Vagina (tissue), 2 donors: ENCODE results near the gene PRR14L. TPM values are rescaled to one million over a fixed set of nuclear protein-coding genes. Genes with fewer than 3 reads are reported as not detected.
A peak's percentile ranks its signal among the peaks of the same experiment; 100 is the strongest.
"Not testable (repeated sequence)": the region's sequence is repeated elsewhere in the genome, so short reads cannot be mapped to it uniquely, and the experiment has no call there.

ENCODE experiments used
- DNase-seq, 2 donors: peaks; one replicate each; pipeline ENCODE4 v3.0.0-alpha.2; 2017; ENCODE audit errors: extremely low spot score in 2 of 2
- H3K27ac ChIP-seq: fragments of 200-600 bp; sonication (generic); one replicate; pipeline ENCODE4 v1.5.1; 2019
- H3K27me3 ChIP-seq: fragments of 200-600 bp; sonication (generic); one replicate; pipeline ENCODE4 v1.5.1; 2019
- H3K36me3 ChIP-seq, 2 donors: fragments of 200-600 bp; sonication (generic); one replicate each; pipeline ENCODE4 v1.5.1; 2017 to 2019
- H3K4me1 ChIP-seq: fragments of 200-600 bp; sonication (generic); one replicate; pipeline ENCODE4 v1.5.1; 2019
- H3K4me3 ChIP-seq, 2 donors: fragments of 200-600 bp; sonication (generic); 1 replicate in 1 of 2; 2 replicates in 1 of 2; pipeline ENCODE4 v1.5.1; 2016 to 2019
- H3K9me3 ChIP-seq: fragments of 200-600 bp; sonication (generic); one replicate; pipeline ENCODE4 v1.5.1; 2019
- CTCF ChIP-seq, 3 experiments: fragments of 450-650 bp in 2 of 3; fragments of 200-600 bp in 1 of 3; sonication (generic) in 1 of 3; IDR thresholded peaks; one replicate each; pipeline ENCODE4 v1.5.1; 2017 to 2019; ENCODE audit warnings: antibody characterized with exemption in 3 of 3, mild to moderate bottlenecking in 2 of 3, moderate library complexity in 2 of 3
- POLR2A ChIP-seq, 2 donors: fragments of 450-650 bp; IDR thresholded peaks; one replicate each; pipeline ENCODE4 v1.6.1; 2017; ENCODE audit warnings: antibody characterized with exemption in 2 of 2, mild to moderate bottlenecking in 2 of 2, moderate library complexity in 2 of 2
- POLR2AphosphoS5 ChIP-seq, 2 donors: sonication (generic); formaldehyde crosslinking; IDR thresholded peaks; one replicate each; pipeline ENCODE4 v1.9.0; 2017; ENCODE audit warnings: antibody characterized with exemption in 2 of 2, mild to moderate bottlenecking in 2 of 2, low read depth in 1 of 2; ENCODE audit not compliant: insufficient read depth in 1 of 2
- intact Hi-C: fragments of 100-400 bp; cut with DNase I; formaldehyde crosslinking; loops from one replicate; pipeline ENCODE4 v1.15.1; 2023
- total RNA-seq: library from RNA; depleted of rRNA; stranded (reverse); fragments of >200 nt; gene quantifications from one replicate; pipeline ENCODE4 v1.2.3, GENCODE V29; 2016

Gene PRR14L
- total RNA-seq, 1 donor from 2014 or later: 37.3 TPM

- no peak overlapping the region for H3K27ac ChIP-seq
Observed at GRCh38 chr22:31748490-31748889, 1.4 kb downstream of the PRR14L start.

GRCh38 chr22:31747441-31747840 is 2.5 kb downstream of the PRR14L start:
- Histone ChIP-seq H3K27me3 (no peaks in the 10 kb centered on the region), H3K4me1 (peaks cover 33% of the 10 kb centered on the region), H3K4me3 (no peak overlapping the region), H3K27ac (no peak overlapping the region), H3K9me3 (no peaks in the 10 kb centered on the region), H3K36me3 (no peaks in the 10 kb centered on the region)
- intact Hi-C loops: no loop called here
- DNase-seq: no peak
- TF ChIP-seq CTCF (IDR thresholded peaks at IDR 0.05) (no peak), POLR2A (IDR thresholded peaks at IDR 0.05) (no peak), POLR2AphosphoS5 (IDR thresholded peaks at IDR 0.05; ENCODE audit: insufficient read depth in 1 of 2, low read depth in 1 of 2) (no peak)

More at GRCh38 chr22:31748490-31748889, 1.4 kb downstream of the PRR14L start:
- TF ChIP-seq POLR2A (IDR thresholded peaks at IDR 0.05) (no peak), POLR2AphosphoS5 (IDR thresholded peaks at IDR 0.05; ENCODE audit: insufficient read depth in 1 of 2, low read depth in 1 of 2) (no peak), CTCF (IDR thresholded peaks at IDR 0.05) (no peak)
- Histone ChIP-seq H3K27me3 (no peaks in the 10 kb centered on the region), H3K36me3 (no peaks in the 10 kb centered on the region), H3K4me1 (peaks cover 43% of the 10 kb centered on the region), H3K9me3 (no peaks in the 10 kb centered on the region), H3K4me3 (peak overlapping the region; percentile 89 to 98)
- DNase-seq: no peak
- intact Hi-C loops: no loop called here

DNA sequence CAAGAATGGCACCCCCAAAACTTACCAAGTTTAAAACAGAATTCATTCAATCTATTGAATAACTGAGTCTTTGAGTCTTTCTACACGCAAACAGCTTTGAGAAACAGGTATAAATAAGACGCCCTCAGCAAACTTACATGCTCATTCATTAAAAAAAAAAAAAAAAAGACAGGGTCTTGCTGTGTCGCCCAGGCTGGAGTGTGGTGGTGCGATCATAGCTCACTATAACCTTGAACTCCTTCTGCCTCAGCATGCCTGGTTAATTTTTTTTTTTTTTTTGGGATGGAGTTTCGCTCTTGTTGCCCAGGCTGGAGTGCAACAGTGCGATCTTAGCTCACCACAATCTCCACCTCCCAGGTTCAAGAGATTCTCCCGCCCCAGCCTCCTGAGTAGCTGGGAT is 6.1 kb downstream of the PRR14L start:
- TF ChIP-seq POLR2A (IDR thresholded peaks at IDR 0.05) (no peak), CTCF (IDR thresholded peaks at IDR 0.05) (no peak), POLR2AphosphoS5 (IDR thresholded peaks at IDR 0.05; ENCODE audit: insufficient read depth in 1 of 2, low read depth in 1 of 2) (no peak)
- intact Hi-C loops: no loop called here
- Histone ChIP-seq H3K9me3 (no peaks in the 10 kb centered on the region), H3K36me3 (no peaks in the 10 kb centered on the region), H3K4me3 (no peak overlapping the region), H3K27me3 (no peaks in the 10 kb centered on the region), H3K4me1 (peaks cover 24% of the 10 kb centered on the region), H3K27ac (no peak overlapping the region)
- DNase-seq: no peak

GRCh38 chr22:31742682-31743081 is 7.2 kb downstream of the PRR14L start:
- Histone ChIP-seq H3K27ac (no peak overlapping the region), H3K4me3 (no peak overlapping the region), H3K36me3 (no peaks in the 10 kb centered on the region), H3K27me3 (no peaks in the 10 kb centered on the region), H3K9me3 (no peaks in the 10 kb centered on the region), H3K4me1 (peaks cover 14% of the 10 kb centered on the region)
- no peak for TF ChIP-seq POLR2A (IDR thresholded peaks at IDR 0.05)
- TF ChIP-seq CTCF (IDR thresholded peaks at IDR 0.05): no peak
- no peak for TF ChIP-seq POLR2AphosphoS5 (IDR thresholded peaks at IDR 0.05; ENCODE audit: insufficient read depth in 1 of 2, low read depth in 1 of 2)
- DNase-seq: no peak
- intact Hi-C loops: no loop called here

- Histone ChIP-seq H3K36me3 (peaks cover 0 to 2% of the 10 kb centered on the region in 2 donors), H3K27me3 (no peaks in the 10 kb centered on the region), H3K27ac (no peak overlapping the region), H3K9me3 (no peaks in the 10 kb centered on the region), H3K4me1 (peaks cover 14% of the 10 kb centered on the region), H3K4me3 (no peak overlapping the region)
- intact Hi-C loops: no loop called here
- no peak for TF ChIP-seq POLR2AphosphoS5 (IDR thresholded peaks at IDR 0.05; ENCODE audit: insufficient read depth in 1 of 2, low read depth in 1 of 2)
- TF ChIP-seq CTCF (IDR thresholded peaks at IDR 0.05): no peak
- TF ChIP-seq POLR2A (IDR thresholded peaks at IDR 0.05): no peak
- DNase-seq: no peak
Observed at GRCh38 chr22:31742115-31742514, 7.8 kb downstream of the PRR14L start.

DNA sequence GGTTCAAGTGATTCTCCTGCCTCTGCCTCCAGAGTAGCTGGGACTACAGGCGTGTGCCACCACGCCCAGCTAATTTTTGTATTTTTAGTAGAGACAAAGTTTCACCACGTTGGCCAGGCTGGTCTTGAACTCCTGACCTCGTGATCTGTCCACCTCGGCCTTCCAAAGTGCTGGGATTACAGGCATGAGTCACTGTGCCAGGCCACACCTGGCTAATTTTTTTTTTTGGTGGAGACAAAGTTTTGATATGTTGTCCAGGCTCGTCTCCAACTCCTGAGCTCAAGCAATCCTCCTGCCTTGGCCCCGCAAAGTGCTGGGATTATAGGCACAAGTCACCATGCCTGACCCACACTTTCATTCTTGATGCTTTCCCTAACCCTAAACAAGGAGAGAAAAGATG is 9.6 kb downstream of the PRR14L start:
- H3K27me3 ChIP-seq, H3K4me3 ChIP-seq, H3K36me3 ChIP-seq, DNase-seq, H3K27ac ChIP-seq, H3K9me3 ChIP-seq, H3K4me1 ChIP-seq, intact Hi-C loops: not testable (repeated sequence)
